NCI-H1436 (cell line): Measurements from ENCODE around the gene S100Z.
"Not testable (repeated sequence)": the region's sequence is repeated elsewhere in the genome, so short reads cannot be mapped to it uniquely, and the experiment has no call there.

Experiments used
- DNase-seq: peaks from one replicate; lab custom pipeline; 2025; lab: John Stamatoyannopoulos, UW

The S100Z gene

GRCh38 chr5:76849419-76850291 is at the start of gene S100Z:
Gene S100Z (plus strand): TSS chr5:76850014. CDS start chr5:76875360, 25,346 bp downstream.
- no peak for DNase-seq

DNA sequence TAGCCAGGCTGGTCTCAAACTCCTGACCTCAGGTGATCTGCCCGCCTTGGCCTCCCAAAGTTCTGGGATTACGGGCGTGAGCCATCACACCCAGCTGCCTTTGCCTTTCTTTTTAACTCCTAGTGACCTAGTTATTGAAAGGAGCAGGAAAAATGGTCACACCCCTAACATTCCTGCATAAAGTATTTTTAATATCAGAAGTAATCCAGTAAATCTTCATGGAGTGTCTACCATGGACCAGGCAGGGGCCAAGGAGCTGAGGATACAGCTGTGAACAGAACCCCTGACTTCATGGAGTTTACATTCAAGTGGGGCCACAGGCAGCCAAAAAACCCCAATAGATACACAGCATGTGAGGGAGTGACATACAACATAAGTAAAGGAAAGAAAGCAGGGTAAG is 49.2 kb upstream of the S100Z start:
- DNase-seq, result no peak

DNA sequence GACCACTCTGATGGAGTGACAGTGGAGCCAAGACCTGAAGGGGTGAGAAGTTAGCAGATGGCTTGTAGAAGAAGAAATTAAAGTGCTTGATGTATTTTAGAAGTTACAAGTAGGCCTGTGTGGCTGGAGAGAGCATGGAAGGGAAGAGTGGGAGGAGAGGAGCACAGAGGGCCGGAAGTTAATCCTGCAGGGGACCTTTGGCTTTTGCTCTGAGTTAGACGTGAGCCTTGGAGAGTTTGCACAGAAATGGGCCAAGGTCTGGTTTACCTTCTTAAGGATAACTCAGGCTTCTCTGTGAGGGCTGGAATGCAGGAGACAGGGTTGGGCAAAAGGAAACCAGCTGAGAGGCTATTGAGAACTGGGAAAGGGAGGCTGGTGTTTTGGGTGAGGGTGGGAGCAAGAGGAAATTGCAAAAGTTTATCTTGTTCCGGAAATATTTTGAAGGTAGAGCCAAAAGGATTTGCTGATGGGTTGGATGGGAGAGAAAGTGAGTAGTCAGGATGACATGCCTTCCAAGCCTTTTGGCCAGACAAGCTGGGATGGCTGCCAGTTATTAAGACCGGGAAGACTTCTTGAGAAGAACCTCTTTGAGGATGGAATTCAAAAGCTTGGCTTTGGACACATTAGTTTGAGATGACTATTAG is 48.5 kb upstream of the S100Z start:
- DNase-seq, result no peak

DNA sequence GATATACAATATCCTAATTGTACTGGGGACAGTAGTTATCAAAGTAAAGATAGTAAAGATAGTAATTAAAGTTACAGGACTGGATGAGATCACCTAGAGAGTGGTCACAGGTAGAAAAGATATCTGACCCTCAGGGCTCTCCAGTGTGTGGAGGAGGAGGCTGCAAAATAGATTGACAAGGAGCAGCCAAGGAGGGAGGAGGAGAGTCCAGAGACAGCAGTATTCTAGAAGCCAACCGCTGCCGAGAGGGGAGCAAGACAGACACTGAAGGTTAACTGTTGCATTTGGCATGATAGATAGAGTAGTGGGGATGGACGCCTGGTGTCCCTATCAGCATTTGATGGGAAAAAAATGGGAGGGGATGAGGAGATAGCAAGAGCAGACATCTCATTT is 48.0 kb upstream of the S100Z start:
- no peak for DNase-seq

GRCh38 chr5:76804266-76804665 is 45.5 kb upstream of the S100Z start:
- DNase-seq, result no peak

DNA sequence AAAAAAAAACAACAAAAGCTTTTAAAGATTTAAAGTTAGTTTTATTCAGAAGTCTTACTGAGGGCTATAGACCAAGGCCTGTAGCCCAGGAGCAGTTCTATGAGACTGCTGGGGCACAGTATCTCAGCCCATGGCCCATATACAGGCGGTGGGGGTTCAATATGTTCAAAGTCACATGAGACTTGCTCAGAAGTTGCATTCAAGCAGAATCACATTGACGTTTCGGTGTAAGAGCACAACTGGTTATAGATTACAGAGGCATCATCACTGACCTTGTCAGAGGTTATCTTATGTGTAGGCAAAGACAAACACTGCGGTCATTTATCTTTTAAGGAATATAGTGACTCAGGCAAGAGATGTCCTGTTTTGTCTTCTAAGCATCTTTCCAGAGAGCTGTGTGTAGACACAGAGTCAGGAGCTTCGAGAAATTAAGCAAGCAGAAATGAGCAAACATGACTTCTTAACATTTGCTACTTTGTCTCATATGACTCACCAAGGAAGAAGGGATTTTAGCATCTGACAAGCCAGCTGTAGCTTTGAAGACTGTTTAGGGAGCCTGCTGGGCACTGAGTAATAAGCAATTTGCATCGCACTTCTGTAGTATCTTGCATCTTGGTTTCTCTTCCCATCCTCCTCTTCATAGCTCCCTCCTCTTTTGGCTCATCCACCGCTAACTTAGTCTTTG is 43.9 kb upstream of the S100Z start:
- DNase-seq, result no peak

DNA sequence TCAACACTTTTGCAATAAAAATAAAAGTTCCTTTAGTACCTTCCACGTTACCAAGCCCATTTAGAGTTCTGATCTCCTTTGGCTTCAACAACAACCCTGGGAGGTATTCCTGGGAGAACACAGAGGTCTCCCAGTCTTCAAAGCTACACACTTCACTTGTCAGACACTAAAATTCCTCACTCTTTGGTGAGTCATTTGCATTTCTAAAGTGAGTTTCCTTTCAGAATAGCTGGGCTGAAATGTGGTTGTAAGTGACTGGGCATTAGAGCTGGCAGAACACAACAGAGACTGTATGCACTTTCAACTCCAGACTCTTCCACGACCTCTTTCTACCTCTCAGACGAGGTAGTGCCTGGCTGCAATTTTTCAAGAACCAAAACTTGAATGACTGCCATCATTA is 42.5 kb upstream of the S100Z start:
- DNase-seq, result no peak

DNA sequence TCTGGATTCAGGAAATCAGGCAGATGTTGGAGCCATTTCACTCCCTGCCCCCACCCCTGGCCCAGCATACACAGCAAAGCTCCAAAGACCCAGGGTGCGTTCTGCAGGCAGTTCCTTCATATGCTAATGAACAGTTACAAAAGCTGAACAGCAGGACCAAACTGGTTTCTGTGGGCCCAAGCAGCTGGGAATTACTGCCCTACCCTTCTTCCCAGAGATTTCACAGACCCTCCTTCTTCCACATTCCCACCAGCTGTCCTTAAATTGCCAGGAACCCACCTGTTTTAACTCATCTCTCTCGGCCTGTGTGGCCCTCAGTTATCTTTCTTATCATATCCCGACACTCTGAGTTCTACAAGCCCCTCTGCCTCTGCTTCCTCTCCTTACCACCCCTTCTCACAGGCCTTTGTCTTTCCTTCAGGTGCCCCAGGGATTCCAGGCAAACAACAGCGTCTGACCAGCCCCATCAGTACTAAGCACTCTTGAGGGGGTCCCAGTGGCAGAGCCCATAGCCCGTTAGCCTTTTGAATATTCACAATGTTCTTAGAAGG is 41.6 kb upstream of the S100Z start:
- DNase-seq, result no peak

DNA sequence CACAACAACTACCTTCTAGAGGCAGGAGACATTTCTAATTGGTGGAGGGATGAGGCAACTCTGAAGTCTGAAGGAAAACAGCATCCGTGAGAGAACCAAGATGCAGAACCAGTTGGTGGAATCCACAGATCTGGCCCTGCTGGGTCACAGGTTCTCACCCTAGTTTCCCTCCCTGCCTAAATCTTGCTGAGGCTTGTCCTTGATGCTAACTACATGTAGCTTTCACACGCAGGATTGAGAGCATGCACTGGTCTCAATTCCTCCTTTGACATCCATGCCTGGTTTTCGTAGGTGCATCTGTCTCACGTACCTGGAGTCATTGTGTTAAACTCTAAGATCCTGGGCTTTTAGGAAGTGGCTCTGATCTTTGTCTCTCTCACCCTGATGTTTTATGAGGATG is 40.7 kb upstream of the S100Z start:
- DNase-seq, result no peak

DNA sequence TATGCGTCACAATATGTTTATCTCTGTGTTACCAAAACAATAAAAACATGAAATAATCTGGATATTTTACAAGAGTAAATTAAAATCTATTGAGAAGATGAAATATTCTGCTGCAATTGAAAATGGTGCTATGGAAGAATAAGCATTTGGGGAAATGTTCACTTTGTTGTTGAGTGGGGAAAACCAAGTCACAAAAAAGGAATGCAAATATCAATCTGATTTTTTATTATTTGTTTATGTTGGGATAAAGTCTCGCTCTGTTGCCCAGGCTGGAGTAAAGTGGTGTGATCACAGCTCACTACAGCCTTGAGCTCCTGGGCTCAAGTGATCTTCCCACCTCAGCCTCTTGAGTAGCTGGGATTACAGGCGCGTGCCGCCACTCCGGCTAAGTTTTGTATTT is 39.6 kb upstream of the S100Z start:
- DNase-seq, result no peak

DNA sequence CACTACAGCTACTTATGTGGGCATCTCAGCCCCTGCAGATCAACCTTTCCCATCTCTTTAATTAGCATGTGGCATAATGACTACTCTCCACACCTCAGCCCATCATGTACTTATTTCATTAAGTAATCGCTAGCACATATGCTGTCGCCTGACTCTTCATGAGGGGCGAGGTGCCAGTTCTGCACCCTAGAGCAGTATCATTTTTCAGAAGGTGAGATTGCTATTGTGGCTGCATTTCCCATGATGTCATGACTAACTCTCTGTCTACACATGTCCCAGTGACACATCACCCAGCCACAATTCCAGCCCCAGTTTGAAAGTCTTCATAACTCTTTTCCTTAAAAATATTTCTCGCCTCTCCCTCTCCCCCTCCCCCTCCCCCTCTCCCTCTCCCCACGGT is 38.6 kb upstream of the S100Z start:
- DNase-seq, result no peak

- not testable (repeated sequence) for DNase-seq
These were observed 37.6 kb upstream of the S100Z start for GRCh38 chr5:76812209-76812608.

GRCh38 chr5:76813982-76814562 is 35.7 kb upstream of the S100Z start:
- DNase-seq, result no peak

GRCh38 chr5:76816110-76816831 is 33.5 kb upstream of the S100Z start:
- DNase-seq, result no peak

DNA sequence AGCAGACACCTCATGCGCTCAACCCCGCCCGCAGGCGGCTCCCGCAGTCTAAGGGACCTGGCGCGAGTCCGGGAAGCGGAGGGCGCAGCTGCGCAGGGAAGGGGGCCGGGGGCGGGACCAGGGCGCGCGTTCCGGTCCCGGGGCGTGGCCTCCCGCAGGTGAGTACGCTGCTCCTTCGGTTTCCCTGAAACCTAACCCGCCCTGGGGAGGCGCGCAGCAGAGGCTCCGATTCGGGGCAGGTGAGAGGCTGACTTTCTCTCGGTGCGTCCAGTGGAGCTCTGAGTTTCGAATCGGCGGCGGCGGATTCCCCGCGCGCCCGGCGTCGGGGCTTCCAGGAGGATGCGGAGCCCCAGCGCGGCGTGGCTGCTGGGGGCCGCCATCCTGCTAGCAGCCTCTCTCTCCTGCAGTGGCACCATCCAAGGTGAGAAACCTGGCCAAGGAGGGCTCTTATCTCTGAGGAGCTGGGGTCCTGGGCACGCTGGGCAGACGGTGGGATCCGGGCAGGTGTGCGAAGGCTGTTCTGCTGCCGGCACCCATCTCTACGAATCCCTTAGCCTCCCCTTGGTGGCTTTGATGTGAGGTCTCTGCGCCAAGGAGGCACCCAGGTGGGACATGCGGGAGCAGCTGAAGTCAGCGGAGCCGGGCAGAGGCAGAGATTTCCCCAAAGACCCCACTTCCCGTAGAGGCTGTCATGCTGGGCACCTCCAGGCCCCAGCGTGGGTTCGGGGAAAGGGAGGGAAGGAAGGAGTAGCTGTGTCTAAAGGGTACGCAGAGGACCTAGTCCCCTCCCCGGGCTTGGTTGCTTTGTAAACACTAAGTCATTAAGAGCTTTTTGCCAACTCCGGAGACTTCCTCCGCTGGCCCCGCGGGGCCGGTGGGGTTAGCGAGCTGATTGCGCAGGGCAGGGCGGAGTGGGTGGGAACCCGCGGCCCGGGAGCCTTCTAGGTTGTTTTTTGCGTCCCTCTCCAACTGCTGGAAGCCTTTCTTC is 30.7 kb upstream of the S100Z start, which contains the start of gene F2RL1:
Gene F2RL1 (plus strand): TSS at position 187 of the 988 bp plus-strand sequence. CDS start 153 bp downstream, at position 340.
- peak; percentile 68 for DNase-seq

GRCh38 chr5:76819851-76820525 is 29.8 kb upstream of the S100Z start:
- DNase-seq, result no peak

DNA sequence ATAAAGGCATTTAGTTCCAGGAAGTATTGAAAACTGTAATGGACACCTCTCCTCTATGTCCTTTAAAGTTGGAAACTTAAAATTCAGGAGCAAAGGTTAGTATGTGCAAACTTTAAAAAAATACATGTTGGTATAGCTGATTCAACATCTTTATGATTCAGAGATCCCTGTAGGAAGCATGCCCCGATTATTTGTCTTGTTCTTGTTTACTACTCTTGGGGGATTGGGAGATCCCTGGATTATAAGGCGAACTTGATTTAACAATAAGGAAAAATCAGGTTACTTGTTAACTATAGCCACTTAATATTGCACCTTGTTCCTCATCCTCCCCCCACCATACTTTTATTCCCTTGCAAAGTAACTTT is 29.3 kb upstream of the S100Z start:
- no peak for DNase-seq

DNA sequence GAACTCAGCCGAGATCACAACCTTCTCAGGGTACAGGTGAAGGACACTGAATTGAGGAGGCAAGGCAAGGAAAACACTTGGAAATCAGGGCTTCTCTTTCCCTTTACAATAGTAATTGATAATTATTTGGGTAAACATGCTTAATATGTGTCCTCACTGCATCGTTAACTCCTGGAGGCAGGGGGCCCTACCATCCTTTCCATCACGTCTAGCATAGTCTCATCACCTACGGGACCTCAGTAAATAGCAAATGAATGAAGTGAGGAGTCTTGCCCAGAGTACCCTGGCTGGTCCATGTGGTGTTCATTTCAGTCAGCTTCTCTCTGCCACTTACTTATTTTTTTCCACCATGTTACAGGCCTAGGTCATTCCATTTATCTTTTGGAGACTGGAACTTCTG is 28.7 kb upstream of the S100Z start:
- no peak for DNase-seq

- DNase-seq, result not testable (repeated sequence)
These were observed 27.6 kb upstream of the S100Z start for GRCh38 chr5:76822105-76822731.
